ENCODE measurements around the gene ZNF300.
"Not testable (repeated sequence)": the region's sequence is repeated elsewhere in the genome, so short reads cannot be mapped to it uniquely, and the experiment has no call there.

The ZNF300 gene

GRCh38 chr5:150904479-150905311 is at the start of gene ZNF300:
ZNF300 (minus strand) TSS chr5:150904980; CDS start chr5:150903155, 1,825 bp downstream.
- DNase-seq (ENCODE audit: low read depth in 1 of 2, low spot score in 1 of 2): peak; percentile 5 to 25

- no peak for DNase-seq (ENCODE audit: low read depth in 1 of 2, low spot score in 1 of 2)
Measured at GRCh38 chr5:150948539-150948938, 43.8 kb upstream of the ZNF300 start.

- DNase-seq (ENCODE audit: low read depth in 1 of 2, low spot score in 1 of 2): no peak
Measured at GRCh38 chr5:150946351-150946905, 41.6 kb upstream of the ZNF300 start.

- no peak for DNase-seq (ENCODE audit: low read depth in 1 of 2, low spot score in 1 of 2)
Measured at GRCh38 chr5:150945947-150946346, 41.2 kb upstream of the ZNF300 start.

GRCh38 chr5:150945486-150945885 is 40.7 kb upstream of the ZNF300 start:
- no peak for DNase-seq (ENCODE audit: low read depth in 1 of 2, low spot score in 1 of 2)

GRCh38 chr5:150931368-150931965 is 26.7 kb upstream of the ZNF300 start:
- no peak for DNase-seq (ENCODE audit: low read depth in 1 of 2, low spot score in 1 of 2)

GRCh38 chr5:150918613-150919012 is 13.8 kb upstream of the ZNF300 start:
- DNase-seq (ENCODE audit: low read depth in 1 of 2, low spot score in 1 of 2): no peak

- DNase-seq (ENCODE audit: low read depth in 1 of 2, low spot score in 1 of 2): no peak
Measured at GRCh38 chr5:150912312-150912814, 7.6 kb upstream of the ZNF300 start.

GRCh38 chr5:150905312-150905683 is 518 bp upstream of the ZNF300 start:
- DNase-seq (ENCODE audit: low read depth in 1 of 2, low spot score in 1 of 2): no peak

- no peak for DNase-seq (ENCODE audit: low read depth in 1 of 2, low spot score in 1 of 2)
Measured at GRCh38 chr5:150901446-150901845, 3.3 kb downstream of the ZNF300 start.

- DNase-seq (ENCODE audit: low read depth in 1 of 2, low spot score in 1 of 2): no peak
Measured at GRCh38 chr5:150895431-150896428, 9.1 kb downstream of the ZNF300 start.

GRCh38 chr5:150879358-150879757 is 25.4 kb downstream of the ZNF300 start:
- no peak for DNase-seq (ENCODE audit: low read depth in 1 of 2, low spot score in 1 of 2)

- DNase-seq (ENCODE audit: low read depth in 1 of 2, low spot score in 1 of 2): no peak
Measured at GRCh38 chr5:150862070-150862469, 42.7 kb downstream of the ZNF300 start.

- DNase-seq (ENCODE audit: low read depth in 1 of 2, low spot score in 1 of 2): no peak
Measured at GRCh38 chr5:150860246-150860821, 44.4 kb downstream of the ZNF300 start.

- DNase-seq (ENCODE audit: low read depth in 1 of 2, low spot score in 1 of 2): not testable (repeated sequence)
Measured at GRCh38 chr5:150856700-150857099, 48.1 kb downstream of the ZNF300 start.

- no peak for DNase-seq (ENCODE audit: low read depth in 1 of 2, low spot score in 1 of 2)
Measured at GRCh38 chr5:150853561-150853960, 51.2 kb downstream of the ZNF300 start.

- DNase-seq (ENCODE audit: low read depth in 1 of 2, low spot score in 1 of 2): no peak
Measured at GRCh38 chr5:150851039-150851438, 53.7 kb downstream of the ZNF300 start.

- no peak for DNase-seq (ENCODE audit: low read depth in 1 of 2, low spot score in 1 of 2)
Measured at GRCh38 chr5:150848271-150848670, 56.5 kb downstream of the ZNF300 start.

GRCh38 chr5:150847334-150847695 is 57.5 kb downstream of the ZNF300 start:
- no peak for DNase-seq (ENCODE audit: low read depth in 1 of 2, low spot score in 1 of 2)

- peak; percentile 8 to 11 for DNase-seq (ENCODE audit: low read depth in 1 of 2, low spot score in 1 of 2)
Measured at GRCh38 chr5:150846654-150847333, 58.0 kb downstream of the ZNF300 start.

Data from activated T-helper 1 cell treated with anti-CD3 and anti-CD28 coated beads, Interleukin-2, amount 50 U/mL, for 16 hours (primary cell).